ENCODE results near the gene SLC15A3. TPM values are rescaled to one million over a fixed set of nuclear protein-coding genes. Genes with fewer than 3 reads are reported as not detected.

SLC15A3 gene
- total RNA-seq, 4 donors from 2014 or later = 5.9 to 44.5 (median 28.7) TPM

DNA sequence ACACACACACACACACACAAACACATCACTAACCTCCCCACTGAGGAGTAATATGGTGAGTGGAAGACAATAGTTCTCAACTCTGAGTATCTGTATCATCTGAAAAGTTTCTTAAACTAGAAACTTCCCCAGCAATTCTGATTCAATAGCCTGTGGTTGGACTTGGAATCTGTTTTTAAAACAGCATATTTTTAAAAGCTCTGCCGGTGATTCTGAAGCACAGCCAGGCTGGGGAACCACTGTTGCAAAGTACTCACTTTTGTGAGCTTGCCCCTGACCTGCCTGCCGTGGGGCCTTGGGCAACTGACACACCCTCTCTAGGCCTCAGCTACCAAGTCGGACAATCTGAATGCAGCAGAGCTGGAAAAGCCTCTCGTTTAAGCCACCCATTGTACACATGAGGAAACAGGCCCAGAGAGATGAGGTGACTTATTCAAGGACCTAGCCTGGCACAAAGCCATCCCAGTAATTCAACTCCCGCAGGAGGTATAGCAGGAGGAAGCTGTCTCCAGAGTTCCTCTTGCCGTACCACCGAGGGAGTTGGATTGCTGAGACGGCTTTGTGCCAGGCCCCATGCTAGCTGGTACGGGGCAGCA lies 8.9 kb downstream of the SLC15A3 start:
- H3K4me1 ChIP-seq = no peaks in the 10 kb centered on the region
- intact Hi-C loops (cut with DNase I; ENCODE audit: low total_unique reads) = no loop called here
- no peak overlapping the region for H3K27ac ChIP-seq
- TF ChIP-seq, protein P1, sequence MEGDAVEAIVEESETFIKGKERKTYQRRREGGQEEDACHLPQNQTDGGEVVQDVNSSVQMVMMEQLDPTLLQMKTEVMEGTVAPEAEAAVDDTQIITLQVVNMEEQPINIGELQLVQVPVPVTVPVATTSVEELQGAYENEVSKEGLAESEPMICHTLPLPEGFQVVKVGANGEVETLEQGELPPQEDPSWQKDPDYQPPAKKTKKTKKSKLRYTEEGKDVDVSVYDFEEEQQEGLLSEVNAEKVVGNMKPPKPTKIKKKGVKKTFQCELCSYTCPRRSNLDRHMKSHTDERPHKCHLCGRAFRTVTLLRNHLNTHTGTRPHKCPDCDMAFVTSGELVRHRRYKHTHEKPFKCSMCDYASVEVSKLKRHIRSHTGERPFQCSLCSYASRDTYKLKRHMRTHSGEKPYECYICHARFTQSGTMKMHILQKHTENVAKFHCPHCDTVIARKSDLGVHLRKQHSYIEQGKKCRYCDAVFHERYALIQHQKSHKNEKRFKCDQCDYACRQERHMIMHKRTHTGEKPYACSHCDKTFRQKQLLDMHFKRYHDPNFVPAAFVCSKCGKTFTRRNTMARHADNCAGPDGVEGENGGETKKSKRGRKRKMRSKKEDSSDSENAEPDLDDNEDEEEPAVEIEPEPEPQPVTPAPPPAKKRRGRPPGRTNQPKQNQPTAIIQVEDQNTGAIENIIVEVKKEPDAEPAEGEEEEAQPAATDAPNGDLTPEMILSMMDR (IDR thresholded peaks at IDR 0.05) = no peak
- TF ChIP-seq POLR2A (IDR thresholded peaks at IDR 0.05) = no peak
- H3K4me3 ChIP-seq = no peak overlapping the region
- H3K9me3 ChIP-seq = no peaks in the 10 kb centered on the region
- H3K27me3 ChIP-seq = no peaks in the 10 kb centered on the region
- H3K36me3 ChIP-seq = no peaks in the 10 kb centered on the region
- DNase-seq = no peak

DNA sequence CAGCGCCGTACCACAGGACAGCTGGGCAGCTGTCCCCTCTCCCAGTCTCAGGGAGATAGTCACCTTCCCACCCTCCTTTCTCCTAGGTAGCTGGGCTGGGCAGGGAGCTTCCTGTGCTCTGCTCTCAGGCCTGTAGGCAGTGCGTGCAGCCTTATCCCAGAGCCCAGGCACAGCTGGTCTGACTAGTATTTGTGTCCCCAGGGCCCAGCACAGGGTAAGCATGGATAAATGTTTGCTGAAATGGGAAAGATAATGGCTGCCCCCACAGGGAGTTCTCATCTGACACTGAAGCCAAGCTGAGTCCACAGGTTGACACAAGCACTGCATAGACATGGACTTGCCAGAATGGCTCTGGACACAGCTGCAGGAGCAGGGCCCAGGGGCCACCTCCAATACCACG lies 9.8 kb downstream of the SLC15A3 start:
- no peaks in the 10 kb centered on the region for H3K9me3 ChIP-seq
- H3K36me3 ChIP-seq = no peaks in the 10 kb centered on the region
- H3K4me1 ChIP-seq = no peaks in the 10 kb centered on the region
- H3K4me3 ChIP-seq = no peak overlapping the region
- H3K27ac ChIP-seq = no peak overlapping the region
- intact Hi-C loops (cut with DNase I; ENCODE audit: low total_unique reads) = no loop called here
- no peak for TF ChIP-seq POLR2A (IDR thresholded peaks at IDR 0.05)
- TF ChIP-seq, protein P1 (IDR thresholded peaks at IDR 0.05) = no peak
- H3K27me3 ChIP-seq = no peaks in the 10 kb centered on the region
- DNase-seq = no peak

- Histone ChIP-seq H3K27me3 (no peaks in the 10 kb centered on the region), H3K4me1 (no peaks in the 10 kb centered on the region), H3K27ac (no peak overlapping the region), H3K9me3 (no peaks in the 10 kb centered on the region), H3K36me3 (no peaks in the 10 kb centered on the region), H3K4me3 (no peak overlapping the region)
- TF ChIP-seq, protein P1 (IDR thresholded peaks at IDR 0.05) = no peak
- TF ChIP-seq POLR2A (IDR thresholded peaks at IDR 0.05) = no peak
- DNase-seq = no peak
- intact Hi-C loops (cut with DNase I; ENCODE audit: low total_unique reads) = no loop called here
Measured at GRCh38 chr11:60941371-60942119, 10.4 kb downstream of the SLC15A3 start.

- Histone ChIP-seq H3K27ac (no peak overlapping the region), H3K4me1 (no peaks in the 10 kb centered on the region), H3K36me3 (no peaks in the 10 kb centered on the region), H3K4me3 (no peak overlapping the region), H3K9me3 (no peaks in the 10 kb centered on the region), H3K27me3 (no peaks in the 10 kb centered on the region)
- intact Hi-C loops (cut with DNase I; ENCODE audit: low total_unique reads) = no loop called here
- TF ChIP-seq, protein P1 (IDR thresholded peaks at IDR 0.05) = no peak
- no peak for TF ChIP-seq POLR2A (IDR thresholded peaks at IDR 0.05)
- DNase-seq = no peak
Measured at GRCh38 chr11:60939855-60940254, 12.1 kb downstream of the SLC15A3 start.

DNA sequence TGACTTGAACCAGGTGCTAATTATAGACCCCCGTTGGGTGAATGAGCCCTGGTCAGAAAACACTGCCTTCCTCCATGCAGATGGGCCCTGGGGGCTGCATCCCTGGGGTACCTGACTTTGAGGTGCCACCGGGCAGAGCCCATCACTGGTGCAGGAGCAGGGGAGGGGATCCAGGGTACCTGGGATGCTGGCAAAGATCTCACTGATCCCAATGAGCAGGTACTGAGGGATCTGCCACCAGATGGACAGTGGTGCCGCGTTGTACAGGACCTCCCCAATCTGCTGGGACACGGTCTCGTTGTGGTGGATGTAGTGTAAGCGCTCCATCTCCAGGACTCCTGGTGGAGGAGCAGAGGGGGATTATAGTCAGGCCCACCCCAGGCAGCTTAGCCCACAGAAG lies 12.7 kb downstream of the SLC15A3 start:
- Histone ChIP-seq H3K4me3 (no peak overlapping the region), H3K4me1 (no peaks in the 10 kb centered on the region), H3K9me3 (no peaks in the 10 kb centered on the region), H3K27ac (no peak overlapping the region), H3K36me3 (no peaks in the 10 kb centered on the region), H3K27me3 (no peaks in the 10 kb centered on the region)
- DNase-seq = no peak
- intact Hi-C loops (cut with DNase I; ENCODE audit: low total_unique reads) = no loop called here
- TF ChIP-seq POLR2A (IDR thresholded peaks at IDR 0.05) = no peak
- TF ChIP-seq, protein P1 (IDR thresholded peaks at IDR 0.05) = no peak
